BJ (cell line): ENCODE measurements around the gene OR8B12. TPM values are rescaled to one million over a fixed set of nuclear protein-coding genes. Genes with fewer than 3 reads are reported as not detected.
"Not testable (repeated sequence)": the region's sequence is repeated elsewhere in the genome, so short reads cannot be mapped to it uniquely, and the experiment has no call there.

Experiments
- CTCF ChIA-PET: fragments of 350-600 bp; formaldehyde crosslinking; extraction: SDS; loops from one replicate; lab custom pipeline; 2021; ENCODE audit warnings: antibody characterized with exemption, inconsistent platforms; lab: Yijun Ruan, JAX
- POLR2A ChIA-PET: fragments of 300-600 bp; sonication (Branson Sonifier 250); formaldehyde crosslinking; extraction: SDS; loops from one replicate; lab custom pipeline; 2021; ENCODE audit warnings: antibody characterized with exemption; lab: Charles Lee
- DNase-seq: peaks from one replicate; pipeline ENCODE4 v3.0.0-alpha.2; 2011; ENCODE audit warnings: low read depth
- H3K27me3 ChIP-seq: 2 replicates; pipeline ENCODE4 v1.6.0; 2011; ENCODE audit warnings: low read length; ENCODE audit not compliant: control insufficient read depth, insufficient read depth
- H3K36me3 ChIP-seq: 2 replicates; pipeline ENCODE4 v1.5.1; 2011; ENCODE audit warnings: low read length; ENCODE audit not compliant: control insufficient read depth, insufficient read depth
- H3K4me3 ChIP-seq: 2 replicates; pipeline ENCODE4 v1.5.1; 2011; ENCODE audit warnings: low read depth, mild to moderate bottlenecking, control low read depth, low read length
- polyA plus RNA-seq: library from polyadenylated mRNA; depleted of rRNA; stranded (reverse); fragments of >200 nt; gene quantifications from 2 replicates; pipeline ENCODE4 v1.2.3, GENCODE V29; 2011
- TF ChIP-seq, protein P1 (sequence below): IDR thresholded peaks from 2 replicates; pipeline ENCODE4 v1.5.1; 2011; ENCODE audit warnings: low read depth, mild to moderate bottlenecking, control low read depth, inconsistent platforms, low read length, moderate library complexity; ENCODE audit not compliant: insufficient read depth

The OR8B12 gene
- polyA plus RNA-seq, 1 experiment = not detected

DNA sequence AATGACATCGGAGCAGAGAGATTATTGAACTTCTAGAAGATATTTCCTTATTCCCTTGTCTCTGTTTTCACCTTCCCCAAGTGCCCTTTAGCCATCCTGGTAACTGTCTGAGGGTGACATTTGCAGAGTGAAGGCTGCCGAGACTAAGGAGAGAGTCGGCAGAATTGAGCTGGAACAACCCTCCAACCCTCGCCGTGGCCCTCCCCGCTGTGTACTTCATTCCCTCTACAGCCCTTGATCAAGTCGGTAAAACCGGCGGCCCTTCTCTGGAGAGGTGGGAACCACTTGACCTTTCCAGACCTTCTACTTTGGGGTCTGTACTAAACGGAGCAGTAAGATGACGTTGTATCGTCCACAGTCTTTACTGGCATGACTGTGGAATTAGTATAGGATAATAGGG is 26.1 kb downstream of the OR8B12 start:
- H3K36me3 ChIP-seq = no peaks in the 10 kb centered on the region
- TF ChIP-seq, protein P1, sequence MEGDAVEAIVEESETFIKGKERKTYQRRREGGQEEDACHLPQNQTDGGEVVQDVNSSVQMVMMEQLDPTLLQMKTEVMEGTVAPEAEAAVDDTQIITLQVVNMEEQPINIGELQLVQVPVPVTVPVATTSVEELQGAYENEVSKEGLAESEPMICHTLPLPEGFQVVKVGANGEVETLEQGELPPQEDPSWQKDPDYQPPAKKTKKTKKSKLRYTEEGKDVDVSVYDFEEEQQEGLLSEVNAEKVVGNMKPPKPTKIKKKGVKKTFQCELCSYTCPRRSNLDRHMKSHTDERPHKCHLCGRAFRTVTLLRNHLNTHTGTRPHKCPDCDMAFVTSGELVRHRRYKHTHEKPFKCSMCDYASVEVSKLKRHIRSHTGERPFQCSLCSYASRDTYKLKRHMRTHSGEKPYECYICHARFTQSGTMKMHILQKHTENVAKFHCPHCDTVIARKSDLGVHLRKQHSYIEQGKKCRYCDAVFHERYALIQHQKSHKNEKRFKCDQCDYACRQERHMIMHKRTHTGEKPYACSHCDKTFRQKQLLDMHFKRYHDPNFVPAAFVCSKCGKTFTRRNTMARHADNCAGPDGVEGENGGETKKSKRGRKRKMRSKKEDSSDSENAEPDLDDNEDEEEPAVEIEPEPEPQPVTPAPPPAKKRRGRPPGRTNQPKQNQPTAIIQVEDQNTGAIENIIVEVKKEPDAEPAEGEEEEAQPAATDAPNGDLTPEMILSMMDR = no peak
- no peak for DNase-seq
- no peaks in the 10 kb centered on the region for H3K27me3 ChIP-seq
- no peak overlapping the region for H3K4me3 ChIP-seq
- CTCF ChIA-PET = no interaction called here
- POLR2A ChIA-PET = no interaction called here

DNA sequence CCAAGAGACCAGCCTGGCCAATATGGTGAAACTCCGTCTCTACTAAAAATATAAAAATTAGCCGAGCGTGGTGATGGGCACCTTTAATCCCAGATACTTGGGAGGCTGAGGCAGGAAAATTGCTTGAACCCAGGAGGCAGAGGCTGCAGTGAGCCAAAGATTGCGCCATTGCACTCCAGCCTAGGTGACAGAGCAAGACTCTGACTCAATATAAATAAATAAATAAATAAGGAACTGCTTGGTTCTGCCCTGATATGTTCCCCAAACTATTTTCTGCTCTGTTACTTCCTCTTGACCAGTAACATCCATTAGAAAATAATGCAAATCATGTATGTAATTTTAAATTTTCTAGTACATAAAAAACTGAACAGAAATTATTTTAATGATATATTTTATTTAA is 28.8 kb downstream of the OR8B12 start:
- DNase-seq = not testable (repeated sequence)

DNA sequence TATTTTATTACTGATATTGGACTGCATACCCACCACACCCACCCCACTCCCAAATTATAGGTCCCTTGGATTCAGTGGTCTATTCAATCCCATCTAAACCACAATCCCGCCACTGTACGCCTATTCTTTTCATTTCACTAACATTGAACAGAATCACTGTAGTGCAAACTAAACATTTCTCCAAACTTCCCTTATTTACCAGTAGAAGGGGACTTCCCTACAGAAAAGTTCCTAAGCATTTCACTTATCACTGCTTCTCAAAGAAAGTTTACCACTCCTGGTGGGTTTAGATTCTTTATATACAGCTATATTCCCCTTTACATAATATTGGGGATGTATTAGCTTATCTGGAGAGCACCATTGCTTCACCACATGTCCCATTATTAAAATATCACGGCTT is 29.3 kb downstream of the OR8B12 start:
- no peaks in the 10 kb centered on the region for H3K36me3 ChIP-seq
- ChIA-PET POLR2A (no interaction called here), CTCF (no interaction called here)
- no peak for DNase-seq
- H3K4me3 ChIP-seq = no peak overlapping the region
- TF ChIP-seq, protein P1 = no peak
- H3K27me3 ChIP-seq = no peaks in the 10 kb centered on the region

More for the DNA sequence above, 28.8 kb downstream of the OR8B12 start:
- CTCF ChIA-PET, H3K4me3 ChIP-seq, POLR2A ChIA-PET, H3K27me3 ChIP-seq, H3K36me3 ChIP-seq: not testable (repeated sequence)

DNA sequence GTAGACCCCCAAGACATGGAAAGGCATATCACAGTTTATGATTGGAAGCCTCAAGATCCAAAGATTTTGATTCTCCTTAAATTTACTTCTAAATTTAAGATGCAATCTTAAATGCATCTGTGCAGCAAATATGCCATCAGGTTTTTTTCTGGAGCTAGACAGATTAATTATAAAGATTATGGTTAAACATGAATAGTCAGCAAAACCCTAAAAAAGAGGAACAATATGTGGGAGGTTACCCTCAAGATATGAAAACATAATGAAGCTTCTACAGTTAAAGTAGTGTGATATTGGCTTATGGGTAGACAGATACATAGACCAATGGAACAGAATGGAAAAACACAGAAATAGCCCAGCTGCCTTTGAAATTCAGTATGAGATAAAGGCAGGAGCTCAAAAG is 31.7 kb downstream of the OR8B12 start:
- H3K36me3 ChIP-seq = no peaks in the 10 kb centered on the region
- H3K27me3 ChIP-seq = no peaks in the 10 kb centered on the region
- TF ChIP-seq, protein P1 = no peak
- ChIA-PET POLR2A (no interaction called here), CTCF (no interaction called here)
- no peak overlapping the region for H3K4me3 ChIP-seq
- DNase-seq = no peak

DNA sequence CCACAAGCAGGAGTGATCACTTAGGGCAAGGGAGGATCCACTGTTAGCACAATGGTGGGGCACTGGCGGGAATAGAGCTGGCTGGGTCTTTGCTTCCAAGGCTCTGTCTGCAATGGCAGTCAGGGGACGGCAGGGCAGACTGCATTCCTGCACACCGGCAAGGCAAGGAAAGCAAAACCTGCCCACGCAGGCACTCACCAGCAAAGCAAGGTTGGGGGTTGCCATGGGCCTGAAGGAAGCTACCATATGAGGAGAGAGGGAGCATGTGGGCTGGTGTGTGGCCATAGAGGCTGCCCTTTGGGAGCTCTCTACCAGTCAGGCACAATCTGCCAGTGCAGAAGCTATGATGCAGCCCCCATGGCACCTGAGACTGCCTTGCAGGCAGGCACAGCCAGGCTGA is 33.2 kb downstream of the OR8B12 start:
- Histone ChIP-seq H3K36me3 (no peaks in the 10 kb centered on the region), H3K4me3 (no peak overlapping the region), H3K27me3 (no peaks in the 10 kb centered on the region)
- TF ChIP-seq, protein P1 = no peak
- DNase-seq = no peak
- POLR2A ChIA-PET = no interaction called here
- CTCF ChIA-PET = no interaction called here

DNA sequence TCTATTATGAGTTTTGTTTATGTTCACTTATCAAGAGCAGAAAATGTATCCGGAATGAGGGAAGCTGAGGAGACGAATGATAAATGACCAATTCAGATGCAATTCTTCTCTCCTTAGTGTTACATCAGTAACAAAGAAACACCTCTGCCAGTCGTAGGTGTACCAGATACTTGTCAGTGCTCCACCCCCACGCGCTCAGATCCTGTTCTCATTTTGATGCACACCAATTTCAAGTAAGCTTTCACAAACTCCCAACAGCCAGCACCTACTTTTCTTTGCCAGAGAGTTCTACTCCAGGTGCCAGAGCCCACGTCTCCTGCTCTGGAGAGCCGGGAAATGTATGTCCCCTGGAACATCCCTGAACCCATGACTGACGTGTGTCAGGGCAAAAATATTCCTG is 43.7 kb downstream of the OR8B12 start:
- TF ChIP-seq, protein P1 = no peak
- POLR2A ChIA-PET = no interaction called here

More for the DNA sequence above, 43.7 kb downstream of the OR8B12 start:
- Histone ChIP-seq H3K27me3 (no peaks in the 10 kb centered on the region), H3K4me3 (no peak overlapping the region), H3K36me3 (no peaks in the 10 kb centered on the region)
- CTCF ChIA-PET = no interaction called here
- DNase-seq = no peak
